PC-9 (cell line): ENCODE measurements around the gene TTI1.

Experiments used
- CTCF ChIP-seq: fragments of 200-600 bp; sonication (generic); conservative IDR thresholded peaks from 2 replicates; pipeline ENCODE4 v1.6.1; 2017; ENCODE audit warnings: mixed run types, antibody characterized with exemption, mild to moderate bottlenecking, moderate library complexity
- EZH2 ChIP-seq: fragments of 200-600 bp; sonication (generic); IDR thresholded peaks from 2 replicates; pipeline ENCODE4 v1.8.0; 2017; ENCODE audit warnings: antibody characterized with exemption, low read depth

GRCh38 chr20:37997516-37997915 is 35.7 kb downstream of the TTI1 start:
- TF ChIP-seq CTCF, result no peak
- TF ChIP-seq EZH2, result no peak
